ENCODE results near the gene CYTH2.
"Not testable (repeated sequence)": the region's sequence is repeated elsewhere in the genome, so short reads cannot be mapped to it uniquely, and the experiment has no call there.

Gene CYTH2

GRCh38 chr19:48478339-48479256, 9.4 kb downstream of the CYTH2 start:
- no peak for DNase-seq

- no peak for DNase-seq
Measured at GRCh38 chr19:48479686-48480085, 10.5 kb downstream of the CYTH2 start.

- peak; percentile 72 for DNase-seq
Measured at GRCh38 chr19:48480183-48480557, 11.0 kb downstream of the CYTH2 start.

GRCh38 chr19:48480558-48481500, 11.7 kb downstream of the CYTH2 start:
- peak; percentile 81 for DNase-seq

- no peak for DNase-seq
Measured at GRCh38 chr19:48481846-48482639, 12.9 kb downstream of the CYTH2 start.

- DNase-seq = no peak
Measured at GRCh38 chr19:48483301-48483700, 14.1 kb downstream of the CYTH2 start.

GRCh38 chr19:48484247-48484893, 15.2 kb downstream of the CYTH2 start:
- no peak for DNase-seq

- no peak for DNase-seq
Measured at GRCh38 chr19:48484931-48485612, 15.9 kb downstream of the CYTH2 start.

GRCh38 chr19:48486706-48487105, 17.5 kb downstream of the CYTH2 start:
- not testable (repeated sequence) for DNase-seq

GRCh38 chr19:48487544-48487943, 18.4 kb downstream of the CYTH2 start:
- no peak for DNase-seq

GRCh38 chr19:48487948-48488347, 18.8 kb downstream of the CYTH2 start:
- DNase-seq = no peak

- DNase-seq = not testable (repeated sequence)
Measured at GRCh38 chr19:48488478-48488877, 19.3 kb downstream of the CYTH2 start.

- DNase-seq = peak; percentile 95
Measured at GRCh38 chr19:48489608-48490216, 20.5 kb downstream of the CYTH2 start.

GRCh38 chr19:48490981-48491792, 22.0 kb downstream of the CYTH2 start:
- DNase-seq = peak; percentile 76

GRCh38 chr19:48491793-48492123, 22.6 kb downstream of the CYTH2 start:
- DNase-seq = no peak

- DNase-seq = peak; percentile 94
Measured at GRCh38 chr19:48492925-48493717, 24.0 kb downstream of the CYTH2 start.

GRCh38 chr19:48493718-48494401, 24.7 kb downstream of the CYTH2 start:
- no peak for DNase-seq

GRCh38 chr19:48495396-48495795, 26.2 kb downstream of the CYTH2 start:
- DNase-seq = no peak
